AG09309 (cell line): ENCODE results near the gene KCTD18.

ENCODE experiments used
- DNase-seq: peaks from one replicate; pipeline ENCODE4 v3.0.0-alpha.2; 2010; ENCODE audit warnings: low read depth
- H3K4me3 ChIP-seq: 2 replicates; pipeline ENCODE4 v1.5.1; 2011; ENCODE audit warnings: mild to moderate bottlenecking, low read depth, low read length, moderate library complexity; ENCODE audit not compliant: control insufficient read depth
- TF ChIP-seq, protein P1 (sequence below): IDR thresholded peaks from 2 replicates; pipeline ENCODE4 v1.5.1; 2011; ENCODE audit warnings: mild to moderate bottlenecking, low read depth, low read length, inconsistent platforms; ENCODE audit not compliant: insufficient read depth, control insufficient read depth; ENCODE audit errors: missing control alignments

Gene KCTD18

GRCh38 chr2:200482194-200482593 lies 27.7 kb downstream of the KCTD18 start:
- no peak overlapping the region for H3K4me3 ChIP-seq
- DNase-seq, result no peak
- TF ChIP-seq, protein P1, sequence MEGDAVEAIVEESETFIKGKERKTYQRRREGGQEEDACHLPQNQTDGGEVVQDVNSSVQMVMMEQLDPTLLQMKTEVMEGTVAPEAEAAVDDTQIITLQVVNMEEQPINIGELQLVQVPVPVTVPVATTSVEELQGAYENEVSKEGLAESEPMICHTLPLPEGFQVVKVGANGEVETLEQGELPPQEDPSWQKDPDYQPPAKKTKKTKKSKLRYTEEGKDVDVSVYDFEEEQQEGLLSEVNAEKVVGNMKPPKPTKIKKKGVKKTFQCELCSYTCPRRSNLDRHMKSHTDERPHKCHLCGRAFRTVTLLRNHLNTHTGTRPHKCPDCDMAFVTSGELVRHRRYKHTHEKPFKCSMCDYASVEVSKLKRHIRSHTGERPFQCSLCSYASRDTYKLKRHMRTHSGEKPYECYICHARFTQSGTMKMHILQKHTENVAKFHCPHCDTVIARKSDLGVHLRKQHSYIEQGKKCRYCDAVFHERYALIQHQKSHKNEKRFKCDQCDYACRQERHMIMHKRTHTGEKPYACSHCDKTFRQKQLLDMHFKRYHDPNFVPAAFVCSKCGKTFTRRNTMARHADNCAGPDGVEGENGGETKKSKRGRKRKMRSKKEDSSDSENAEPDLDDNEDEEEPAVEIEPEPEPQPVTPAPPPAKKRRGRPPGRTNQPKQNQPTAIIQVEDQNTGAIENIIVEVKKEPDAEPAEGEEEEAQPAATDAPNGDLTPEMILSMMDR, result no peak

DNA sequence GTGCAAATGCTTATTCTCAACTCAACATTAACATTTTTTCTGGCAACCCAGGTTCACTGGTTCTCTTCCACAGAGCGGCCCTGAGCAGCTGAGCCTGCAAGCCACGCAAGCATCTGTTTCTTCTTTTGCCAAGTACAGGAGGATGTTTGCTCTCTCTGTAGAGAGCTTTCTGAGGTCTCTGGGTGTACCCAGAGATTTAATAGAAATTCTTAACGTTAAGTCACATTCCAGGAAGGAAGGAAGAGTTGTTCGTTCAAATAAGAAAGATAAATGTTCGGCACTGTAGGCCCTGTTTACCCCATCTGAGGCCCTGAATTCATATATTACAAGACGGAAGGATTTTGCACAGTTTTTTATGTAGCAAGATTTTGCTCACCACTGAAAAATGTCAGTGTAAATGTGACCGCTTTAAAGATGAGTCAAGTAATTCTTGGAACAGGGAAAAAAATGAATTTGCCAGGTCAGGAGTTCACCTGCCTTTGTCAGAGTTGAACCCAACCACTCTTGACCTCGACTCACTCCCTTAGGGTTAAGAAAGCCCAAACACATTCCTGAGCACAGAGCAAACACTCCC lies 30.1 kb downstream of the KCTD18 start:
- peak; percentile 50 for DNase-seq

GRCh38 chr2:200477667-200478131 lies 32.2 kb downstream of the KCTD18 start:
- TF ChIP-seq, protein P1, result no peak
- no peak for DNase-seq
- H3K4me3 ChIP-seq, result no peak overlapping the region

More for the DNA sequence above, 30.1 kb downstream of the KCTD18 start:
- TF ChIP-seq, protein P1, result no peak
- H3K4me3 ChIP-seq, result no peak overlapping the region

DNA sequence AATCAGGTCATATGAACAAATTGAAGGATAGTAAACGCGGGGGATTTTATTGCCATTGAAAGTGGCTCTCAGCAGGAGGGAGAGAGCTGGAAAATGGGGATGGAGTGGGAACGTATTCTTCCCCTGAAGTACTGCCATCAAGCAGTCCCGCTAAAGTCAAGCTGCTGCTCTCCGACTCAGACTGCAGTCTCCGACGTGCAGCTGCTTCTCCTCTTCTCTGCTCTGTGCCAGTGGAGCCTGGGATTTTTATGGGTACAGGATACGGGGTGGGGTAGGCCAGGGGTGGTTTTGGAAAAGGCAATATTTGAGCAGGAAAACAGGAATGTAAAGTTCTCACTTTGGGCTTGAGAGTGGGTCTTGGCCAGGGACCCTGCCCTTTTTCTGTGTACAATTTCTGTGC lies 33.0 kb downstream of the KCTD18 start:
- TF ChIP-seq, protein P1, result no peak
- no peak overlapping the region for H3K4me3 ChIP-seq
- DNase-seq, result no peak

DNA sequence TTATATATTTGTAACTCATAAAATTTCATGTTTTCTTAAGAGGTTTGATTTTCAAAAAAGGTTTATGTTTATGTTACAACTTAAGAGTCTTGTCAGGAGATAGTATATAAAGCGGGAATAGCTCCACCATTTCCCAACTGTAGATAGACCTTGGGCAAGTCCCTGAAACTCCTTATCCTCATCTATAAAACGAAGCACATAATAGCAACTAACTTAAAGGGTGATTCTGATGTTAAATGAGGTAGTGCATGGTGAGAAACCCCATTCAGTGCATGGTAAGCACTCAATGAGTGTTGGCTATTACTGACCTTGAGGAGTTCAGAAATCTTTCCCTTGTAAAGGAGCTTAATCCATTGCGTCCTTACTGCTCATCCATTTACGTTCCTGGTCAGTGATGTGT lies 34.1 kb downstream of the KCTD18 start:
- no peak overlapping the region for H3K4me3 ChIP-seq
- TF ChIP-seq, protein P1, result no peak
- DNase-seq, result no peak

GRCh38 chr2:200472853-200473464 lies 36.9 kb downstream of the KCTD18 start:
- TF ChIP-seq, protein P1, result no peak
- DNase-seq, result no peak
- no peak overlapping the region for H3K4me3 ChIP-seq
